Stimulated activated naive CD8-positive, alpha-beta T cell treated with anti-CD3 and anti-CD28 coated beads, Interleukin-15, Interleukin-2, amounts not matched to agents 100 ng/mL and 50 ng/mL, for 24 hours (primary cell): ENCODE results near the gene CDC42BPB.

Experiments used
- H3K27ac Mint-ChIP-seq: one replicate; pipeline ENCODE4 v1.8.0; 2021; ENCODE audit warnings: mild to moderate bottlenecking, mixed read lengths
- H3K27me3 Mint-ChIP-seq: one replicate; pipeline ENCODE4 v1.8.0; 2021; ENCODE audit warnings: mixed read lengths
- H3K36me3 Mint-ChIP-seq: one replicate; pipeline ENCODE4 v1.8.0; 2021; ENCODE audit warnings: low read depth, mixed read lengths
- H3K4me1 Mint-ChIP-seq: one replicate; pipeline ENCODE4 v1.8.0; 2021; ENCODE audit warnings: low read depth, mixed read lengths
- H3K4me3 Mint-ChIP-seq: one replicate; pipeline ENCODE4 v1.8.0; 2021; ENCODE audit warnings: mild to moderate bottlenecking, mixed read lengths
- H3K9me3 Mint-ChIP-seq: one replicate; pipeline ENCODE4 v1.8.0; 2021; ENCODE audit warnings: mixed read lengths

The CDC42BPB gene

GRCh38 chr14:102920998-102921304 lies 136.4 kb downstream of the CDC42BPB start:
- Mint-ChIP-seq H3K9me3 (no peaks in the 10 kb centered on the region), H3K4me3 (no peak overlapping the region)

GRCh38 chr14:102920273-102920997 lies 136.9 kb downstream of the CDC42BPB start:
- Mint-ChIP-seq H3K4me3 (no peak overlapping the region), H3K4me1 (peaks cover 8% of the 10 kb centered on the region), H3K27me3 (peaks cover 3% of the 10 kb centered on the region), H3K9me3 (no peaks in the 10 kb centered on the region), H3K27ac (no peak overlapping the region), H3K36me3 (no peaks in the 10 kb centered on the region)

More at GRCh38 chr14:102920998-102921304, 136.4 kb downstream of the CDC42BPB start:
- Mint-ChIP-seq H3K4me1 (peaks cover 8% of the 10 kb centered on the region), H3K36me3 (no peaks in the 10 kb centered on the region), H3K27ac (no peak overlapping the region), H3K27me3 (peaks cover 7% of the 10 kb centered on the region)

DNA sequence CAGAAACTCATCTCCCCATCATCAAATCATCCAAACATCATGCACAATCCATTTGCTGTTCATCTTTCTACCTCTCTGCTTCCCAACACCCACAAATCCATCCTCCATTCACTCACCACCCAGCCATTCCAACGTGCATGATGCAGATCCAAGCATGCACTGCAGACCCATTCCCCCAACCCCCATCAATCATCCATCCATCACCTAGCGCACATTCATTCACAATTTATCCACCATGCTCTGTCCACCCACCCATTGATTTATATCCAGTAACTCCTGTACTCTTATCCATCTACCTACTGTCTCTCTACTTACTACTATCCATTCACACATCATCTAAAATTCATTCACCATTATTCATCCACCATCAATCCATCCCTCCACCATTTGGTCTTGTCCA lies 138.9 kb downstream of the CDC42BPB start:
- Mint-ChIP-seq H3K4me3 (no peak overlapping the region), H3K36me3 (no peaks in the 10 kb centered on the region), H3K4me1 (peaks cover 4% of the 10 kb centered on the region), H3K9me3 (no peaks in the 10 kb centered on the region), H3K27me3 (peaks cover 3% of the 10 kb centered on the region), H3K27ac (no peak overlapping the region)

- H3K27me3 Mint-ChIP-seq = no peaks in the 10 kb centered on the region
- no peak overlapping the region for H3K4me3 Mint-ChIP-seq
- H3K9me3 Mint-ChIP-seq = no peaks in the 10 kb centered on the region
- no peaks in the 10 kb centered on the region for H3K36me3 Mint-ChIP-seq
- H3K27ac Mint-ChIP-seq = no peak overlapping the region
- peaks cover 4% of the 10 kb centered on the region for H3K4me1 Mint-ChIP-seq
Measured at GRCh38 chr14:102917469-102918211, 139.7 kb downstream of the CDC42BPB start.

DNA sequence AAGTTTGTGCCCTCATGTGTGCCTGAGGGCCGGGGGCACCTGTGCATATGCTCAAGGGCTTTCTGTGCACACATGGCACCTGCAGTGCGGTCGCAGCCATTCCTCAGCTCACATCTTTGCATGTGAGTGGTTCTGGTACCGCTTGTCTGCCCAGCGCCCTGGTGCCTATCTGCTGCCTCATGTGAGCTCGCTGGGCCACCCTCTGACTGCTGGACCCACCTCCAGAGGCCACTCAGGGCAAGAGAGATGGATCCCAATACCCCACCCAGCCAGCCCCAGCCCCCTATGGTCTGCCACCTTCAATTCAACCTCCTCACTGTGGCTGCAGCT lies 140.3 kb downstream of the CDC42BPB start:
- H3K4me1 Mint-ChIP-seq = peaks cover 4% of the 10 kb centered on the region
- H3K4me3 Mint-ChIP-seq = no peak overlapping the region
- no peak overlapping the region for H3K27ac Mint-ChIP-seq
- H3K27me3 Mint-ChIP-seq = no peaks in the 10 kb centered on the region
- no peaks in the 10 kb centered on the region for H3K36me3 Mint-ChIP-seq
- no peaks in the 10 kb centered on the region for H3K9me3 Mint-ChIP-seq

DNA sequence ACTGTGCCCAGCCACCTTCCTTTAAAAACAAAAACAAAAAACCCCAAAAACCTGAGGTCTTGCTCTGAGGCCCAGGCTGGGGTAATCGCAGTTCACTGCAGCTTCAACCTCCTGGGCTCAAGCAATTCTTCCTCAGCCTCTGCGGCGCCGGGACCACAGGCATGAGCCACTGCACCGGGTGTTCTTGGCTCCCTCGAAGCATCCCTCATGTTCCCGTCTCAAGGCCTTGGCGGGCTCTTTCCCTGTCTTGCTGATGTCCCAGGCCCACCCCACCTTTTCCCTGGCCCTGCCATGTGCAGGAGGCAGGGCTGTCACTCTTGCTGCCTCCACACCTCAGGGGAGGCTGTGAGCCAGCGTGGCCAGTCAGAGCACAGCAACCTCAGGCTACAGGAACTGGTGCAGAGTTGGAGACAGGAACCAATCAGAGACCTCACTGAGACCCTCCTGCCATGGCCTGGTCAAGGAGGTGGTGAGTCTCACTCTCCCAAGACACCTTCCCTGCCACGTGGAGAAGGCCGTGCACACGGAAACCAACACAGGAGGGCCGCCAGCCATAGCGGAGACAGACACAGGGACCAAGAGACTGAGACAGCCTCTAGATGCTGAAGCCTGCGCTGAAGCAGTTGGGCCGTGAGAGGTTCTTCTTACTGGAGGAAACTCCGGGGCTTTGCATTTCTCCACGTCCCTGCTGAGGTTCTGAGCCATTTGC lies 140.8 kb downstream of the CDC42BPB start:
- Mint-ChIP-seq H3K4me1 (peaks cover 4% of the 10 kb centered on the region), H3K27me3 (no peaks in the 10 kb centered on the region), H3K27ac (no peak overlapping the region), H3K36me3 (no peaks in the 10 kb centered on the region), H3K9me3 (no peaks in the 10 kb centered on the region), H3K4me3 (no peak overlapping the region)

DNA sequence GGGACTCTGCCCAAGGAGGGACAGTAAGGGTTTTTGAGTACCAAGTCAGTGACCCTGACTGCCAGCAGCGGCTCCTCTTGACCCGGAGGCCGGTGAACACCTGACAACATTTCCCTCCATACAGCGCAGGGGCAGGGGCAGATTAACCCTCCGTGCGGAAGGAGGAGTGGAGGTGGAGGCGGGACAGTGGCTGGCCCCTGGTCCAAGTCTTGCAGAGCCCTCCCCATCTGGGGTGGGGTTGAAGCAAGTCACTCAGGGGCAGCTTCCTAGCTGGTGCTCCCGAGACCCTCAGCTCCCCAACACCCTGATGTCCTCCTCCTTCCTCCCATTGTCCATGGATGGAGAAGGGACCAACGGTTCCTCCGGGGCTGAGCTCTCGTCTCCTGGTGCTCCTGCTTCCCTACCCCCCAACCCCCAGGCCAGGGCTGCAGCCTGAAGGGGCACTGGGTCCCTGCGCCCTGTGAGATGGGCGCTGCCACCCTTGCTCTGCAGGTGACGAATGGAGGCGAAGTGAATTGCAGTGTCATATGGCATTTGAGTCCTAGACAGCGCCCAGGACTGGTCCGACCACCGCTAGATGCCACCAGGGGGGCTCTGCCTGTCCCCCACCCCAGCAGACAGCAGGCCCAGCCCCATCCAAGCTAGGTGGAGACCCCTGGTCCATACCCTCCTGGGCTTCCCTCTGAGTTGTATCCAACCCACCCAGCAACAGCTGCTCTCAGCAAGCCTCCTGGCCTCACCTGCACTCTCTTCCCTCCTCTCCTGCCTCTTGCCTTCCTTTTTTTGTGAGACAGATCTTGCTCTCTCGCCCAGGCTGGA lies 141.8 kb downstream of the CDC42BPB start:
- no peaks in the 10 kb centered on the region for H3K27me3 Mint-ChIP-seq
- H3K4me1 Mint-ChIP-seq = peaks cover 4% of the 10 kb centered on the region
- no peaks in the 10 kb centered on the region for H3K9me3 Mint-ChIP-seq
- H3K4me3 Mint-ChIP-seq = no peak overlapping the region
- peaks cover 7% of the 10 kb centered on the region for H3K36me3 Mint-ChIP-seq
- no peak overlapping the region for H3K27ac Mint-ChIP-seq

DNA sequence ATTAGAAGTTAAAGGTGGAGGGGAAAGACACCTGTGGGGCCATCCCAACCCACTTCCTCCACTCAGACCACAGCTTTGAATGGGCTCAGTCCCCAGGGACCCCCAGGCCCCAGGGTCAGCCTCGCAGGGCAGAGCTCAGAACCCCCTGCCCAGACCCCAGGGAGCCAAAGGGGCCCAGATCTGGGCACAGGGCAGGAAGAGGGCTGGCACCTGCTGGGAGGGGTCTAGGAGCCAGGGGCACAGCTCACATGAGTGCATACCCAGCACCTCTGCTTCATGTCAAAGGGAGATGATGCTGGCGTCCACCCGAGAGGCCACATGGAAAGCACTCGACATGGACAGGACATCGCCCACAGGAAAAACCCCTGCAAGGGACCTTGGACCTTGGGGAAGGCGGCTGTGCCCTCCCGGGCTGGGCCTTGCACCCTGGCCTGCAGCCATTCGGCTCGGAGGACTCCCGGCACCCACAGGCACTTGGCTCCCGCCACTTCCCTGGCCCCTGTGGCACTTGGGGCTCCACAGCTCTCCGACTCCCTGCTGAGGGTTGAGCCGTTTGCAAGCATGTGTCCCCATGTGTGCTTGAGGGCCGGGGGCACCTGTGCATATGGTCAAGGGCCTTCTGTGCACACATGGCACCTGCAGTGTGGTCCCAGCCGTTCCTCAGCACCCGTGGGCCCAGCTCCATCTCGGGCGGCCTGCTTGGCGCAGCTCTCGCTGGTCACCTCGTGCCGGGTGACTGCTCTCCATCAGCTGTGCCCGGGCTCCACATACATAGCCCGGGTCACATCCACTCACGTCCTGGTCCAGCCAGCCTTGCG lies 142.7 kb downstream of the CDC42BPB start:
- Mint-ChIP-seq H3K27ac (no peak overlapping the region), H3K27me3 (no peaks in the 10 kb centered on the region), H3K36me3 (peaks cover 7% of the 10 kb centered on the region), H3K9me3 (no peaks in the 10 kb centered on the region), H3K4me1 (peaks cover 4% of the 10 kb centered on the region), H3K4me3 (no peak overlapping the region)

DNA sequence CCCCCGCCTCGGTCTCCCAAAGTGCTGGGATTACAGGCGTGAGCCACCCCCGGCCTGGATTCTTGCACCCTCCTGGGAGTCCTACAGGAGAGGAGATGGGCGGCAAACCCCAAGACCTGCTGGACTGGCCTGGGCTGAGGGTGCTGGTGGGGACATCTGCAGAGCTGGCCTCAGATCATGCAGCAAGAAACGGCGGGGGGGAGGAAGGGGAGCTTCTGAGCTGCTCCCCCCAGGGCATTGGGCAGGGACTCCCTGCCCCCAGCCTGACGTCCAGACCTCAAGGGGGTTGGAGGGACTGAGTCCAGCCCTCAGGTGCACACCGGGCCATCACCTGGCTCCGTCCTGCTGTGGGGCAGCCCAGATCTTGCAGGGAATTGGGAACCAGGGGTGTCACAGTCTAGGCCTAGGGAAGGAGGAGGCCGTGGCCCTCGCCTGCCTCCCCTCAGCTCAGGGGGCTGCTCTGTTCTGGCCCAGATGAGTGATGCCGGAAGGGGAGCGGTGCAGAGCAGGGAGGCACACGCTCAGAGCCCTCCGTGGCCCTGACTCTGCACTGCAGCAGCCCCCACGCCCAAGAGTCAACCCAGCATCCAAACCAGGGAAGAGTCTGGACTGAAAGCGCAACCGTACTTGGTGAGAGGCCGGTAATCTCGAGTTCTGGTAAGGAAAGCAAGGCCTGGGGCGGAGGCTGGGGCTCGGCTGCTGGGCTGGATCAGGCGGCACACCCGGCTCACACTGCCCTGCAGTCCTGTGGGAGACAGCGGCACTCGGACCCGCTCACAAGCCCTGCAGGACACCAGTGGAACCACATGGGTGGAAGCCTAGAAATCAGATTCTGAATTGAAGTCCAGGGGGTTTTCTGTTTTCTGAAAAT lies 143.8 kb downstream of the CDC42BPB start:
- Mint-ChIP-seq H3K9me3 (no peaks in the 10 kb centered on the region), H3K4me3 (no peak overlapping the region), H3K27ac (no peak overlapping the region), H3K4me1 (peaks cover 4% of the 10 kb centered on the region), H3K36me3 (peaks cover 7% of the 10 kb centered on the region), H3K27me3 (no peaks in the 10 kb centered on the region)

DNA sequence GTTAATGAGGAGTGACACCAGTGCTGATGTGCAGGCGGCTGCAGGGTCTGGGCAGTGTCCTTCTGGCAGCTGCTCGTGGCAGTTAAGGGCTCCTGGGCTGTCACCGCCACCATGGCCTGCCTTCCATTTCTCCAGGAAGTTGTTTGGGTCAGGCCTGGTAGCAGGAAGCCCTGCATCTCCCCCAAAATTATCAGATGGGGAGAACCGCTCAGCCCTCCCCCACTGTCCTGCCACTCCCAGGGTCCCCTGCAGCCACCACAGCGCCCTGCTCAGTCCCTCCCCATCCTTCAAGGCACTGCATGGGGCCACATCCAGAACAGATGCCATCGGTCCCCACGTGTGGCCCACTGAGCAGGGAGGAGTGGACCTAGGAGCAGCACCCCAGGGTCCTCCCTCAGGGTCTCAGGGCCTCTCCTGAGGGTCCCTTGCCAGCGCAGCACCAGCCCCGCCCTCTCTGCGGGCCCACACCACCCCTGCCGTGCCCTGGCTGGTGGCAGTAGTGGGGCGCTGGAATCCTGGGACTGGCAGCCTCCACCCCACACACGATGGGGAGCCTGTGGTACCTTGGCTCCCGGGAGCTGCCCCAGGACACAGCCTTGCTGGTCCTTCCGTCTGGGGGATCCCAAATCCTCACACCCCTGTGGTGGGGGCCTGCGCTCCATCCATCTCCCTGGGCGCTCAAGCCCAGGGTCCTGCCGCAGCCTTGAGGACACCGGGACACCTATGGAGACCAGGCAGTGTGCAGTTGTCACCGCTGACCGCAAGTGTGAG lies 145.2 kb downstream of the CDC42BPB start:
- H3K4me1 Mint-ChIP-seq = peaks cover 1% of the 10 kb centered on the region
- H3K27ac Mint-ChIP-seq = no peak overlapping the region
- no peak overlapping the region for H3K4me3 Mint-ChIP-seq
- H3K27me3 Mint-ChIP-seq = no peaks in the 10 kb centered on the region
- H3K9me3 Mint-ChIP-seq = no peaks in the 10 kb centered on the region
- H3K36me3 Mint-ChIP-seq = peaks cover 14% of the 10 kb centered on the region

DNA sequence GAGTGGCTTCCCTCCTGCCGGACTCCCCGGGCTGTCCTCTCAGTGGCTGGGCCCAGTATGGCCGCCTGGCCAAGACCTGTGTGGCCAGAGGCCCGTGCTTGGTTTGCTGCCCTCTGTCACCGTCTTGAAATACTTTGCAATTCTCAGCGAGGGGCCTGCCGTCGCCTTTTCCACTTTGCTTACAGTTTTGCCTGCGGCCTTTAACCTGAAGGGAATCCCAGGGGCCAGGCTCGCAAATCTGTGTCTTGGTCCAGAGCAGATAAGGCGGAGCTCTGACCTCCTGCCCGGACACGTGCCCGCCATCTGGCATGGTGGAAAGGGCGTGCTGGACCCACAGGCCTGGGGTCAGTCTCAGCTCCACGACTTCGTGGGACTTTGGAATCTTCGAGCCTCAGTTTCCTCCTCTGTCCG lies 145.8 kb downstream of the CDC42BPB start:
- H3K27me3 Mint-ChIP-seq = no peaks in the 10 kb centered on the region
- H3K9me3 Mint-ChIP-seq = no peaks in the 10 kb centered on the region
- peaks cover 18% of the 10 kb centered on the region for H3K36me3 Mint-ChIP-seq
- H3K4me3 Mint-ChIP-seq = no peak overlapping the region
- no peak overlapping the region for H3K27ac Mint-ChIP-seq
- no peaks in the 10 kb centered on the region for H3K4me1 Mint-ChIP-seq

DNA sequence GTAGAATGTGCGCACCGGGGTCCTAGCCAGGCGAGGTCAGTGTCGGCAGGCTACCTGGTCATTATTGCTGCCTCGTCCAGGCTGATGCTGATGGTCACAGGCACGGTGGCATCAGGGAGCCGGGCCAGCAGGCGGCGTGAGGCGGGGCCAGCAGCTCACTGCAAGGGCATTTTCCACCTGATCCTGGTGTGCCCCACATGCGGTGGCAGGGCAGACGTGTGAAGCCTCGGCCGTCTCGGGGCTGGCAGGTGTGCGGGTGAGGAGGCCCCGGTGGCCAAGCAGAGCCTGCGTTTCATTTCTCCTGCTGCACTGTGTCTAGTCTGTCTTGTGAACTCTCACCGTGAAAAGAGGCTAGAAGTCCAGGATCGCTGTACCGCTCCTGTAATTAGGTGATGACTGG lies 146.9 kb downstream of the CDC42BPB start:
- peak overlapping the region; percentile 1 for H3K27ac Mint-ChIP-seq
- H3K27me3 Mint-ChIP-seq = no peaks in the 10 kb centered on the region
- H3K36me3 Mint-ChIP-seq = peaks cover 26% of the 10 kb centered on the region
- no peak overlapping the region for H3K4me3 Mint-ChIP-seq
- no peaks in the 10 kb centered on the region for H3K9me3 Mint-ChIP-seq
- H3K4me1 Mint-ChIP-seq = no peaks in the 10 kb centered on the region

DNA sequence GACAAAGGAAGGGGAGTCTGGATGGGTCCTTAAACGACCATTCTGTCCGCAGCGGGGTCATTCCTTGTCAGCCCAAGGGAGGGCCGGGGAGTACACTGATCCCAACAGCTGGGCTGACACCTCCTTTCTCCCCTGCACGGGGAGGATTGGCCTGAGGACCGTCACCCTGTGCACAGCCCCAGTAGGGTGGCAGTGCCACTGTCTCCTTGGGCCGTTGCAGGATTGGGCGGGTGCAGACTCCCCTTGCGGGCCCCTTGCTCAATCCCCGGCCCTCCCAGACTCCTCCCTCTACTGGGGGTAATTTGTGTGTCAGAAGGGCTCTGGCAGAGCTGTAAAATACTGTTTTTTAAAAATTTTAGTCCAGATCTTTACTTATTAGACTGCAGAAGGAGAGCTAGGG lies 147.4 kb downstream of the CDC42BPB start:
- no peaks in the 10 kb centered on the region for H3K9me3 Mint-ChIP-seq
- no peak overlapping the region for H3K4me3 Mint-ChIP-seq
- no peak overlapping the region for H3K27ac Mint-ChIP-seq
- H3K27me3 Mint-ChIP-seq = no peaks in the 10 kb centered on the region
- peaks cover 32% of the 10 kb centered on the region for H3K36me3 Mint-ChIP-seq
- no peaks in the 10 kb centered on the region for H3K4me1 Mint-ChIP-seq
